ENCODE results near the gene LIMK2.
"Not testable (repeated sequence)": the region's sequence is repeated elsewhere in the genome, so short reads cannot be mapped to it uniquely, and the experiment has no call there.

- TF ChIP-seq, protein P1, sequence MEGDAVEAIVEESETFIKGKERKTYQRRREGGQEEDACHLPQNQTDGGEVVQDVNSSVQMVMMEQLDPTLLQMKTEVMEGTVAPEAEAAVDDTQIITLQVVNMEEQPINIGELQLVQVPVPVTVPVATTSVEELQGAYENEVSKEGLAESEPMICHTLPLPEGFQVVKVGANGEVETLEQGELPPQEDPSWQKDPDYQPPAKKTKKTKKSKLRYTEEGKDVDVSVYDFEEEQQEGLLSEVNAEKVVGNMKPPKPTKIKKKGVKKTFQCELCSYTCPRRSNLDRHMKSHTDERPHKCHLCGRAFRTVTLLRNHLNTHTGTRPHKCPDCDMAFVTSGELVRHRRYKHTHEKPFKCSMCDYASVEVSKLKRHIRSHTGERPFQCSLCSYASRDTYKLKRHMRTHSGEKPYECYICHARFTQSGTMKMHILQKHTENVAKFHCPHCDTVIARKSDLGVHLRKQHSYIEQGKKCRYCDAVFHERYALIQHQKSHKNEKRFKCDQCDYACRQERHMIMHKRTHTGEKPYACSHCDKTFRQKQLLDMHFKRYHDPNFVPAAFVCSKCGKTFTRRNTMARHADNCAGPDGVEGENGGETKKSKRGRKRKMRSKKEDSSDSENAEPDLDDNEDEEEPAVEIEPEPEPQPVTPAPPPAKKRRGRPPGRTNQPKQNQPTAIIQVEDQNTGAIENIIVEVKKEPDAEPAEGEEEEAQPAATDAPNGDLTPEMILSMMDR (conservative IDR thresholded peaks at IDR 0.05; ENCODE audit: low read depth, low read length): not testable (repeated sequence)
- TF ChIP-seq EZH2 (IDR thresholded peaks at IDR 0.05; ENCODE audit: low read length, unreplicated experiment); EZH2phosphoT487 (IDR thresholded peaks at IDR 0.05; ENCODE audit: borderline replicate concordance, low read length): not testable (repeated sequence)
Observed at GRCh38 chr22:31245998-31246397, 33.9 kb downstream of the LIMK2 start.

All from PC-3 (cell line).